Measurements from ENCODE around the gene MYLK.

Gene MYLK

GRCh38 chr3:123693584-123694190 is 190.4 kb downstream of the MYLK start:
- DNase-seq = no peak

- DNase-seq = no peak
Measured at GRCh38 chr3:123692671-123693070, 191.5 kb downstream of the MYLK start.

GRCh38 chr3:123692041-123692440 is 192.1 kb downstream of the MYLK start:
- DNase-seq = no peak

- no peak for DNase-seq
Measured at GRCh38 chr3:123689831-123690230, 194.3 kb downstream of the MYLK start.

- DNase-seq = no peak
Measured at GRCh38 chr3:123688241-123688747, 195.8 kb downstream of the MYLK start.

GRCh38 chr3:123687286-123687685 is 196.8 kb downstream of the MYLK start:
- no peak for DNase-seq

GRCh38 chr3:123686251-123686650 is 197.9 kb downstream of the MYLK start:
- no peak for DNase-seq

- DNase-seq = no peak
Measured at GRCh38 chr3:123685780-123686179, 198.4 kb downstream of the MYLK start.

- DNase-seq = no peak
Measured at GRCh38 chr3:123684636-123685035, 199.5 kb downstream of the MYLK start.

GRCh38 chr3:123684209-123684608 is 199.9 kb downstream of the MYLK start:
- DNase-seq = no peak

- no peak for DNase-seq
Measured at GRCh38 chr3:123683505-123684154, 200.5 kb downstream of the MYLK start.

GRCh38 chr3:123682781-123683504 is 201.2 kb downstream of the MYLK start:
- no peak for DNase-seq

- no peak for DNase-seq
Measured at GRCh38 chr3:123682302-123682701, 201.8 kb downstream of the MYLK start.

- no peak for DNase-seq
Measured at GRCh38 chr3:123679712-123680386, 204.3 kb downstream of the MYLK start.

GRCh38 chr3:123678108-123678511 is 206.0 kb downstream of the MYLK start:
- DNase-seq = no peak

- DNase-seq = no peak
Measured at GRCh38 chr3:123672429-123673146, 211.5 kb downstream of the MYLK start.

- DNase-seq = no peak
Measured at GRCh38 chr3:123670743-123671142, 213.4 kb downstream of the MYLK start.

- DNase-seq = no peak
Measured at GRCh38 chr3:123668906-123669305, 215.2 kb downstream of the MYLK start.

- no peak for DNase-seq
Measured at GRCh38 chr3:123667784-123668183, 216.3 kb downstream of the MYLK start.

GRCh38 chr3:123664753-123665152 is 219.4 kb downstream of the MYLK start:
- DNase-seq = no peak

GRCh38 chr3:123663977-123664376 is 220.2 kb downstream of the MYLK start:
- no peak for DNase-seq

- no peak for DNase-seq
Measured at GRCh38 chr3:123661973-123662372, 222.2 kb downstream of the MYLK start.

- no peak for DNase-seq
Measured at GRCh38 chr3:123660900-123661299, 223.2 kb downstream of the MYLK start.
